HEK293T (cell line): ENCODE results near the gene KAT2A.

Experiments
- CTCF ChIA-PET: fragments of 350-600 bp; formaldehyde crosslinking; extraction: SDS; loops from one replicate; lab custom pipeline; 2021; ENCODE audit warnings: antibody characterized with exemption, inconsistent platforms; lab: Yijun Ruan, JAX
- POLR2A ChIA-PET: fragments of 350-600 bp; formaldehyde crosslinking; extraction: SDS; loops from one replicate; lab custom pipeline; 2020; ENCODE audit warnings: antibody characterized with exemption, inconsistent platforms; lab: Yijun Ruan, JAX
- DNase-seq: peaks from one replicate; pipeline ENCODE4 v3.0.0; 2012; ENCODE audit warnings: mixed read lengths; ENCODE audit errors: extremely low spot score
- ARNT ChIP-seq: fragments of 450-650 bp; IDR thresholded peaks from 2 replicates; pipeline ENCODE4 v1.6.1; 2017; ENCODE audit warnings: mild to moderate bottlenecking
- BHLHE40 ChIP-seq: fragments of 450-650 bp; IDR thresholded peaks from 2 replicates; pipeline ENCODE4 v1.6.1; 2016; ENCODE audit warnings: mild to moderate bottlenecking, moderate library complexity, borderline replicate concordance
- CTBP1 ChIP-seq: fragments of 450-650 bp; IDR thresholded peaks from 2 replicates; pipeline ENCODE4 v1.6.1; 2016; ENCODE audit warnings: borderline replicate concordance
- ELF4 ChIP-seq: fragments of 450-650 bp; IDR thresholded peaks from 2 replicates; pipeline ENCODE4 v1.6.1; 2017; ENCODE audit warnings: antibody characterized with exemption
- FOXA1 ChIP-seq: fragments of 450-650 bp; IDR thresholded peaks from 2 replicates; pipeline ENCODE4 v1.6.1; 2016; ENCODE audit warnings: mild to moderate bottlenecking
- FOXK2 ChIP-seq: fragments of 450-650 bp; IDR thresholded peaks from 2 replicates; pipeline ENCODE4 v1.6.1; 2016; ENCODE audit warnings: mild to moderate bottlenecking
- FOXM1 ChIP-seq: fragments of 450-650 bp; IDR thresholded peaks from 2 replicates; pipeline ENCODE4 v1.6.1; 2017; ENCODE audit warnings: mild to moderate bottlenecking, borderline replicate concordance
- HDGF ChIP-seq: fragments of 450-650 bp; IDR thresholded peaks from 2 replicates; pipeline ENCODE4 v1.6.1; 2017; ENCODE audit warnings: antibody characterized with exemption, borderline replicate concordance
- L3MBTL2 ChIP-seq: fragments of 450-650 bp; conservative IDR thresholded peaks from 2 replicates; pipeline ENCODE4 v1.6.1; 2016; ENCODE audit warnings: mild to moderate bottlenecking
- LEF1 ChIP-seq: fragments of 450-650 bp; IDR thresholded peaks from 2 replicates; pipeline ENCODE4 v1.6.1; 2017; ENCODE audit warnings: mild to moderate bottlenecking, borderline replicate concordance
- NFRKB ChIP-seq: fragments of 450-650 bp; IDR thresholded peaks from 2 replicates; pipeline ENCODE4 v1.6.1; 2016; ENCODE audit warnings: mild to moderate bottlenecking, moderate library complexity
- SP1 ChIP-seq: fragments of 450-650 bp; IDR thresholded peaks from 2 replicates; pipeline ENCODE4 v1.6.1; 2017
- SUZ12 ChIP-seq: fragments of 450-650 bp; IDR thresholded peaks from 2 replicates; pipeline ENCODE4 v1.6.1; 2016; ENCODE audit warnings: mild to moderate bottlenecking
- TARDBP ChIP-seq: fragments of 450-650 bp; IDR thresholded peaks from 2 replicates; pipeline ENCODE4 v1.6.1; 2016
- ZNF384 ChIP-seq: fragments of 450-650 bp; IDR thresholded peaks from 2 replicates; pipeline ENCODE4 v1.6.1; 2016
- TF ChIP-seq, protein P1 (sequence below): fragments of 450-650 bp; IDR thresholded peaks from 2 replicates; pipeline ENCODE4 v1.6.1; 2016

The KAT2A gene

DNA sequence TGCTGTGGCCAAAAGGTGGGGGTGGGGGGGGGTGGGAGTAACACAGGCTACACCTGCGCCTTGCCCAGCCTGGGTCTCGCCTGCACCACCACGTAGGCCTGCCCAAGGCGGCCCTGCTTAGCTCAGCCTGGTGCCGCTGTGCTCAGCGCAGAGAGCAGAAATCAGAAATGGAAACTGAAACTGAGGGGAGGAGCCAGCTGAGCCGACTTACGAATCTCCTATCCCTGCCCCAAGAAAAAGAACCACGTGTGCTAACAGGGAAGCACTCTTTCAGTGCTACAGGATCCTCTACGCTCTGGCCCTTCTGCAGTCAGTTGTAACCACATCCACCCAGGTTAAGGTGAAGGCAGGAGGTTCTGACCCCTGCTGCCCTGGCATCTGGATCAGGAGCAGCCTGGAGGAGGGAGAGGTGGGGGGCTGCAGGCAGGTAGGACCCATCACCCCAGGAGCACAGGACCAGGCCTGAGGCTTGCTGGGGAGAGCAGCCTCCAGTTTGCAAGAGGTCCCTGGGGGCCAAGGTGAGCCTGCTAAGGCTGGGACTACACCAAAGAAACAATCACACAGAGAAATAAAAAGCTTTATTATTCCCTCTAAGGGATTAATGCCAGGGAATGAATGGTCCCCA lies 8.5 kb downstream of the KAT2A start, which contains the start of gene DHX58:
TSS of gene DHX58 (minus strand) at position 163 of the 625 bp plus-strand sequence. CDS start 822 bp downstream, outside the sequence.
- TF ChIP-seq FOXM1 (no peak), CTBP1 (no peak), BHLHE40 (no peak), HDGF (no peak), FOXA1 (no peak), SUZ12 (no peak), ARNT (no peak), NFRKB (no peak), ELF4 (no peak), LEF1 (no peak), L3MBTL2 (no peak), FOXK2 (no peak), TARDBP (no peak), SP1 (no peak), ZNF384 (no peak)
- TF ChIP-seq, protein P1, sequence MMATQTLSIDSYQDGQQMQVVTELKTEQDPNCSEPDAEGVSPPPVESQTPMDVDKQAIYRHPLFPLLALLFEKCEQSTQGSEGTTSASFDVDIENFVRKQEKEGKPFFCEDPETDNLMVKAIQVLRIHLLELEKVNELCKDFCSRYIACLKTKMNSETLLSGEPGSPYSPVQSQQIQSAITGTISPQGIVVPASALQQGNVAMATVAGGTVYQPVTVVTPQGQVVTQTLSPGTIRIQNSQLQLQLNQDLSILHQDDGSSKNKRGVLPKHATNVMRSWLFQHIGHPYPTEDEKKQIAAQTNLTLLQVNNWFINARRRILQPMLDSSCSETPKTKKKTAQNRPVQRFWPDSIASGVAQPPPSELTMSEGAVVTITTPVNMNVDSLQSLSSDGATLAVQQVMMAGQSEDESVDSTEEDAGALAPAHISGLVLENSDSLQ = no peak

DNA sequence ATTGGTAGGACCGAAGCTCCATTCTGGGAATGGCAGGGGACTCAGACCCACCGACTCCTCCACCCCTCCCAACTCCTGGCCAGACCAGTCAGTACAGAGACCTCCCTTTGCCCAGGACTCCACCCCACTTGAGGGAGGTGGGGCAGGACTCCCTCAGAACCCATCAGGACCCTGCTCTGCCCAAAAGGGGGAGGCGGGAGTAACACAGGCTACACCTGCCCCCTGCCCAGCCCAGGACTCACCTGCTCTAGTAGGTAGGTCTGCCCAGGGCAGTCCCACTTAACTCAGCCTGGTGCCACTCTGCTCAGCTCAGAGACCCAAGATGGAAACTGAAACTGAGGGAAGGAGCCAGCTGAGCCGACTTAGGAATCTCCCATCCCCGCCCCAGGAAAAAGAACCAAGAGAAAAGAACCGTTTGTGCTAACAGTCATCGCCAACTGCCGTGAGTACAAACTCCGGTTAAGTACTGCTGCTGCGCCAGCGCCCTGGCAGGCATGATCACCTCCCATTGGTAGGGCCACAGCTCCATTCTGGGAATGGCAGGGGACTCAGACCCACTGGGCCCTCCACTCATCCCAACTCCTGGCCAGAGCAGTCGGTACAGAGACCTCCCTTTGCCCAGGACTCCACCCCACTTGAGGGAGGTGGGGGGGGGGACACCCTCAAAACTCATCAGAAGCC lies 9.2 kb downstream of the KAT2A start:
- TF ChIP-seq FOXM1 = no peak
- TF ChIP-seq L3MBTL2 = no peak
- DNase-seq = no peak
- ChIA-PET CTCF (interaction anchor here (1.2 kb wide), 1 partner anchor 8 kb away, joined by 3 read pairs; no protein-coding TSS in a partner anchor), POLR2A (interaction anchor here (0.8 to 4.4 kb wide), 4 partner anchors 9 to 145 kb away, joined by 3 to 26 read pairs (median 6); partner anchors contain the start of genes CNP, GHDC and KAT2A)

More for the DNA sequence above, 8.5 kb downstream of the KAT2A start, which contains the start of gene DHX58:
- no peak for DNase-seq
- POLR2A ChIA-PET = interaction anchor here (0.8 to 4.4 kb wide), 7 partner anchors 8 to 147 kb away, joined by 3 to 26 read pairs (median 7); partner anchors contain the start of genes CNP, DNAJC7, GHDC and KAT2A
- CTCF ChIA-PET = no interaction called here

DNA sequence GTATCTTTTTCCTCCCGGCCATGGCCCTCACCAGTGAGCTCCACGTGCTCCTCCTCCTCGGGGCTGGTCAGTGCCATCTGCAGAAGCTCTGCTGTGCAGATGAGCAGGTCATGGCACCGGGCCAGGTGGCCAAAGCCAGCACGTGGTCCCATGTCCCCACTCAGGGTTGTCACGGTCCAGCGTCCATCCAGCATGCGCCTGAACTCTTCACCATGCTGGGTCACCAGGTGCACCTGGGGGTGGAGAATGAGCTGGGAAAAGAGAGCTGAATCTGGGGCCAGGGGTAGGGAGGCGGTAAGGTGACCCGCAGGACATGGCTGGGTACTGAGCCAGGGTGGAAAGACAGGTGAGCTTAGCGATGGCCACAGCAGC lies 9.9 kb downstream of the KAT2A start:
- TF ChIP-seq, protein P1 = no peak
- TF ChIP-seq TARDBP (no peak), SP1 (no peak), NFRKB (no peak), LEF1 (no peak), HDGF (no peak), ARNT (no peak), ZNF384 (no peak), CTBP1 (no peak), ELF4 (no peak), FOXM1 (no peak), SUZ12 (no peak), BHLHE40 (no peak), L3MBTL2 (no peak), FOXA1 (no peak), FOXK2 (no peak)
- POLR2A ChIA-PET = interaction anchor here (1.5 to 4.4 kb wide), 2 partner anchors 9 to 145 kb away, joined by 7 to 26 read pairs; partner anchors contain the start of genes CNP and KAT2A
- no peak for DNase-seq
- CTCF ChIA-PET = interaction anchor here (0.7 to 1.2 kb wide), 3 partner anchors 7 to 86 kb away, joined by 3 read pairs; no protein-coding TSS in a partner anchor

DNA sequence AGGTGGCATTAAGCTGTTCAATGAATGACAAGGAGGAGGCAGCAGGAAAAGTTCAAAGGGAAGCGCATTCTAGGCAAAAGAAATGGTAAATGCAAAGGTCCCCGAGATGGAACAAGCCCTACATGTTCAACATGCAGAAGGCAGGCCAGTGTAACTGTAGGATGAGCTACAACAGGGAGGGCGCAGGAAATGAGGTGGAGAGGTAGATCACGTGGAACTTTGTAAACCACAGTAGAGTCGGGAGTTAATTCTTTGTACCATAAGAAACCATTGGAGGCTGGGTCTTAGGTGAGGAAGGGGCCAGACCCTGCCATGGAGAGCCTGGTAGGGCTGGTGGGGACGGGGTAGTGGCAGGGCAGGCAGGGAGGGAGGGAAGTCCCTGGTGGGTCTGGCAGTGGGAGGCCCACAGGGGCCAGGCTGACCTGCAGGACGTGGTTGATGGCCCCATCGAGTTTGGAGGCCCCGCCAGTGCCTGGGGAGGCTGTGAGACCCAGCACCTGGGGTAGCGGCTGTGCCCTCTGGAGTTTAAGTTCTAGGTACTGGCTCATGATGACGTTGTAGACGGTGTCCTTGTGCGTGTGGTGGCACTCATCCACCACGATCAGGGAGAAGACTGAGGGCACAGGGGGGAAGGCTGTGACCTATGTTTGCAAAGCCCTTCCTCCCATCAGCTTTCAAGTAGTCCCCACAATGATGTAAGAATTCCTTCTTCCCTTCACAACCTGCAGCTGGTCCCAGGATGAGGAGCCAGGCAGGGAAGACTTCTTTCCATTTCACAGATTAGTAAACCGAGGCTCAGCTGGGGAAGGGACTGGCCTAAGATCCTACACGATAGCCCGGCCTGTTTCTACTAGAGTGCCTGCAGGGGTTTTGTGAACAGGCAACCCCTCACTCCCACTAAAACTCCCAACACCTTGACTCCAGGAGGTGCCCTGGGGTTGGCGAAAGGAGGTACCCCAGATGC lies 10.6 kb downstream of the KAT2A start:
- DNase-seq = no peak
- ChIA-PET POLR2A (interaction anchor here (1.4 to 4.4 kb wide), 4 partner anchors 10 to 180 kb away, joined by 3 to 26 read pairs (median 6); partner anchors contain the start of genes CNP, KAT2A and ODAD4), CTCF (interaction anchor here (0.6 to 1.2 kb wide), 5 partner anchors 7 to 112 kb away, joined by 3 to 4 read pairs (median 3); no protein-coding TSS in a partner anchor)
- TF ChIP-seq TARDBP (no peak), SP1 (no peak), ELF4 (no peak), BHLHE40 (no peak), ZNF384 (no peak), FOXM1 (no peak), L3MBTL2 (no peak), ARNT (no peak), LEF1 (no peak), CTBP1 (no peak), FOXK2 (no peak), HDGF (no peak), FOXA1 (no peak), NFRKB (no peak), SUZ12 (no peak)
- TF ChIP-seq, protein P1 = no peak
